RWPE1 (cell line): ENCODE data around the gene PYGO2.

ENCODE experiments used
- CTCF ChIA-PET: fragments of 350-600 bp; sonication (Branson Sonifier 250); formaldehyde crosslinking; extraction: SDS; loops from one replicate; lab custom pipeline; 2021; lab: Yijun Ruan, JAX
- POLR2A ChIA-PET: fragments of 400-600 bp; formaldehyde crosslinking; extraction: SDS; loops from one replicate; lab custom pipeline; 2020; ENCODE audit warnings: antibody characterized with exemption; ENCODE audit not compliant: low non-redundant PET; lab: Yijun Ruan, JAX
- DNase-seq: peaks from one replicate; pipeline ENCODE4 v3.0.0; 2012; ENCODE audit warnings: low spot score
- H3K27ac ChIP-seq: fragments of 450-650 bp; 2 replicates; pipeline ENCODE4 v1.5.1; 2017
- CTCF ChIP-seq: fragments of 450-650 bp; conservative IDR thresholded peaks from 2 replicates; pipeline ENCODE4 v1.5.1; 2017; ENCODE audit warnings: low read depth, mild to moderate bottlenecking

The PYGO2 gene

DNA sequence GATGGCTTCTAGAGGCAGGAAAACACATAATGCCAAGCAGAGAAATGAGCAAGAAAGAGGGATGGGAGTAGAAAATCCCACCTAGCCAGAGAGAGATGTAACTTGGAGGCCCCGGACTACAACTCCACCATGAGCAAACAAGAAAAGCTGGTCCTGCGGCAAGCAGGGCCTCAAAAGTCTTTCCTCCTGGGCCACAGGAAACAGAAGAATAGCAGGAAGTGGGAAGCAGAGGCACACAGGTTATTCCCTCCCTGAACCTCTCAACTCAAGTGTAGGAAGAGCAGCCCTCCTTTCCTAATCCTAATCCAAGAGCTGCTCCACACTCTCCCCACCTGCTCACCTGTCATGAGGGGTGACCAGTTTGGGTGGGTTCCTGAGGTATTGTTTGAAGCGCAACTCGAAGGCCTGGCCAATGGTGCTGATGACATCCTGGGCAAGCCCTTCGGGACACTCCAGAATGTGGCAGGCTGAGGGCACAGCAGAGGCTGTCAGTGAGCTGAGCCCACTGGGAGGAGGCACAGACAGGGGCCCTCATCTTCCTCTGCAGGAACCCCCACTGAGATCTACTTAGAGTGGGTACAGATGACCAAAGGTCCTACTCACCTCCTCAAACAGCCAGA, 5.9 kb upstream of the PYGO2 start:
- ChIA-PET CTCF (no interaction called here), POLR2A (no interaction called here)
- peak overlapping the region; percentile 100 for H3K27ac ChIP-seq
- TF ChIP-seq CTCF = no peak
- no peak for DNase-seq

GRCh38 chr1:154966111-154966510, 4.5 kb upstream of the PYGO2 start:
- ChIA-PET CTCF (no interaction called here), POLR2A (no interaction called here)
- H3K27ac ChIP-seq = peak overlapping the region; percentile 100
- TF ChIP-seq CTCF = no peak
- no peak for DNase-seq

DNA sequence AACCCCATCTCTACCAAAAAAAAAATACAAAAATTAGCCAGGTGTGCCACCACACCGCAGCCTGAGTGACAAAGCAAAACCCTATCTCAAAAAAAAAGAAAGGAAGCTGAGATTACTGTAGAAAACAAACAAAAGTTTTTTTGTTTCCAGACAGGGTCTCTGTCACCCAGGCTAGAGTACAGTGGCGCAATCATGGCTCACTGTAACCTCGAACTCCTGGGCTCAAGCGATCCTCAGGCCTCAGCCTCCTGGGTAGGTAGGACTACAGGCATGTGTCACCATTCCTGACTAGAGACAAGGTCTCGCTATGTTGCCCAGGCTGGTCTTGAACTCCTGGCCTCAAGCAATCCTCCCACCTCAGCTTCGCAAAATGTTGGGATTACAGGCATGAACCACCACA, 2.8 kb upstream of the PYGO2 start:
- ChIA-PET POLR2A (interaction anchor here (1.4 kb wide), 1 partner anchor 19 kb away, joined by 4 read pairs; the partner anchor contains the start of gene FLAD1), CTCF (interaction anchor here (0.7 to 1.2 kb wide), 3 partner anchors 80 to 100 kb away, joined by 3 to 4 read pairs (median 3); no protein-coding TSS in a partner anchor)
- DNase-seq = no peak
- no peak for TF ChIP-seq CTCF
- peak overlapping the region; percentile 100 for H3K27ac ChIP-seq

DNA sequence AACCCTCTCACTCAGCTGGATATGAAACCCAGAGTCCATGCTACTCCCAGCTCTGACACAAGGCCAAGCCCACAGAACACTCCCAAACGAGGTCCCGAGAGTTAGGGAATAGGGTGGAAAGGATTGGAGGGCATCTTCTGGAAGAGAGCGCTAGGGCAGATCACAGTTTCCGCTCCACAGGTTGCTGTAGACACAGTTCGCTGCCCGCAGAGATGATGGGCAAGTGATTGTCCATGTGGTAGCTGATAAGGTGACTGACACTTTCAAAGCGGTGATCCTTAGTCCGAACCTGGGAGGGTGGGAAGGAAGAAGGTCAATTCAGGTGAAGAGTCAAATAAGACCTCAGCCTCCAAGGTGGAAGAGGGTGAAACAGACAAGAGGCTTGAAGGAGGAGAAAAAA, 2.1 kb upstream of the PYGO2 start:
- DNase-seq = no peak
- peak overlapping the region; percentile 100 for H3K27ac ChIP-seq
- POLR2A ChIA-PET = no interaction called here
- TF ChIP-seq CTCF = no peak
- CTCF ChIA-PET = interaction anchor here (0.7 to 1.1 kb wide), 2 partner anchors 54 to 98 kb away, joined by 3 to 4 read pairs; no protein-coding TSS in a partner anchor

- ChIA-PET POLR2A (interaction anchor here (2.4 kb wide), 1 partner anchor 9 kb away, joined by 24 read pairs; the partner anchor contains the start of gene SHC1), CTCF (interaction anchor here (0.6 to 1.2 kb wide), 2 partner anchors 32 to 388 kb away, joined by 3 read pairs; no protein-coding TSS in a partner anchor)
- TF ChIP-seq CTCF = no peak
- peak overlapping the region; percentile 100 for H3K27ac ChIP-seq
- DNase-seq = no peak
Measured at GRCh38 chr1:154962795-154963330, 1.3 kb upstream of the PYGO2 start.

GRCh38 chr1:154962156-154962749, 671 bp upstream of the PYGO2 start:
- peak overlapping the region; percentile 100 for H3K27ac ChIP-seq
- DNase-seq = no peak
- TF ChIP-seq CTCF = no peak
- CTCF ChIA-PET = interaction anchor here (0.6 to 2.0 kb wide), 4 partner anchors 19 to 388 kb away, joined by 3 to 8 read pairs (median 4); no protein-coding TSS in a partner anchor
- POLR2A ChIA-PET = interaction anchor here (0.6 to 2.4 kb wide), 2 partner anchors 9 to 328 kb away, joined by 3 to 24 read pairs; partner anchors contain the start of gene SHC1
